Kidney epithelial cell (primary cell): ENCODE measurements around the gene RNF150. TPM values are rescaled to one million over a fixed set of nuclear protein-coding genes. Genes with fewer than 3 reads are reported as not detected.
A peak's percentile ranks its signal among the peaks of the same experiment; 100 is the strongest.

ENCODE experiments used
- DNase-seq: peaks from one replicate; pipeline ENCODE4 v3.0.0-alpha.2; 2010; ENCODE audit warnings: low read depth
- H3K27me3 ChIP-seq: 2 replicates; pipeline ENCODE4 v1.6.0; 2011; ENCODE audit warnings: low read length; ENCODE audit not compliant: control insufficient read depth, insufficient read depth
- H3K36me3 ChIP-seq: 2 replicates; pipeline ENCODE4 v1.5.1; 2011; ENCODE audit warnings: low read length; ENCODE audit not compliant: control insufficient read depth, insufficient read depth
- H3K4me3 ChIP-seq: 2 replicates; pipeline ENCODE4 v1.5.1; 2011; ENCODE audit warnings: low read depth, mild to moderate bottlenecking, control low read depth, low read length
- total RNA-seq: library from RNA; depleted of rRNA; stranded (reverse); fragments of >200 nt; gene quantifications from 2 replicates; pipeline ENCODE4 v1.2.3, GENCODE V29; 2015
- TF ChIP-seq, protein P1 (sequence below): IDR thresholded peaks from 2 replicates; pipeline ENCODE4 v1.5.1; 2011; ENCODE audit warnings: mild to moderate bottlenecking, moderate library complexity, low read length, control low read depth, inconsistent platforms; ENCODE audit not compliant: insufficient read depth, poor library complexity, severe bottlenecking

Gene RNF150
- 3.2 and 5.4 TPM in 2 replicates for total RNA-seq

DNA sequence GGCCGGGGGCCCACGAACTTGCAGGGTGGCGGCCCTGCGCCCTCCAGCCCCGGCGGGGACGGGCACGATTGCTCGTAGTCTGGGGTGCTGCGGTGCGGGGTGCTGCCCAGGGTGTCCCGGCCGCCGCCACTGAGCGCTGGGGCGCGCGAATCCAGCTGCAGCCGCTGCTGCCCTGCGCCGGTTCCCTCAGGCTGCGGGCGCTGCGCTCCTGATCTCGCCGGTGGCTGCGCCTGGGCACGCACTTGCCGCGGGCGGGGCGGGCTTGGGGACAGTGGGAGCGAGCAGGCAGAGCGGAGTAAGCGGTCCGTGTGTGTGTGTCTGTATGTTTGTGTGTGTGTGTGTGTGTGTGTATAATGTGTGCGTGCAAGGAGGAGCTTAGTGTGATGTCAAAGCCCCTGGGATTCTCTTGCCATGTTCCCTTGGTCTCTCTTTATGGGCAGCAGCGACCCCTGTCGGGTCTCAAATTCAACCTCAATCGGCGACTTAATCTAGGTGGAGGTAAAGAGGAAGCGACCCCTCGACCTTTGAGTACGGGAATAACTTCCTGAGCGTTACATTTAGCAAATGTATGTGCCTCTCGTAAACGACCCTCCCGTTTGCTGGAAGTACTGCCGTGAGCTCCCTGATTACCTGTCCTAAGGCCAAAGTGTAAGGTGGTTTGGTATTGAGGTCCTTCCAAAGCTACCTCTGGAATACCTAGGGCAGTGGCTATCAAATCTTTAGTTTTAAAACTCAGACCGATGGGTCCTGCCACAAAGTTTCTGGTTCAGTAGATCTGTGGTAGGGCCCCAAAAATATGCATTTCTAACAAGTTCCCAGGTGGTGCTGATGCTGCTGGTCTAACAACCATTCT lies at the start of gene RNF150:
Gene RNF150, minus strand, starts transcription at position 324 of the 853 bp plus-strand sequence.
- TF ChIP-seq, protein P1, sequence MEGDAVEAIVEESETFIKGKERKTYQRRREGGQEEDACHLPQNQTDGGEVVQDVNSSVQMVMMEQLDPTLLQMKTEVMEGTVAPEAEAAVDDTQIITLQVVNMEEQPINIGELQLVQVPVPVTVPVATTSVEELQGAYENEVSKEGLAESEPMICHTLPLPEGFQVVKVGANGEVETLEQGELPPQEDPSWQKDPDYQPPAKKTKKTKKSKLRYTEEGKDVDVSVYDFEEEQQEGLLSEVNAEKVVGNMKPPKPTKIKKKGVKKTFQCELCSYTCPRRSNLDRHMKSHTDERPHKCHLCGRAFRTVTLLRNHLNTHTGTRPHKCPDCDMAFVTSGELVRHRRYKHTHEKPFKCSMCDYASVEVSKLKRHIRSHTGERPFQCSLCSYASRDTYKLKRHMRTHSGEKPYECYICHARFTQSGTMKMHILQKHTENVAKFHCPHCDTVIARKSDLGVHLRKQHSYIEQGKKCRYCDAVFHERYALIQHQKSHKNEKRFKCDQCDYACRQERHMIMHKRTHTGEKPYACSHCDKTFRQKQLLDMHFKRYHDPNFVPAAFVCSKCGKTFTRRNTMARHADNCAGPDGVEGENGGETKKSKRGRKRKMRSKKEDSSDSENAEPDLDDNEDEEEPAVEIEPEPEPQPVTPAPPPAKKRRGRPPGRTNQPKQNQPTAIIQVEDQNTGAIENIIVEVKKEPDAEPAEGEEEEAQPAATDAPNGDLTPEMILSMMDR, result peak; percentile 80
- Histone ChIP-seq H3K36me3 (no peaks in the 10 kb centered on the region), H3K4me3 (peak within 1 kb of the TSS; percentile 65), H3K27me3 (peaks cover 4% of the 10 kb centered on the region)
- peak; percentile 57 for DNase-seq

DNA sequence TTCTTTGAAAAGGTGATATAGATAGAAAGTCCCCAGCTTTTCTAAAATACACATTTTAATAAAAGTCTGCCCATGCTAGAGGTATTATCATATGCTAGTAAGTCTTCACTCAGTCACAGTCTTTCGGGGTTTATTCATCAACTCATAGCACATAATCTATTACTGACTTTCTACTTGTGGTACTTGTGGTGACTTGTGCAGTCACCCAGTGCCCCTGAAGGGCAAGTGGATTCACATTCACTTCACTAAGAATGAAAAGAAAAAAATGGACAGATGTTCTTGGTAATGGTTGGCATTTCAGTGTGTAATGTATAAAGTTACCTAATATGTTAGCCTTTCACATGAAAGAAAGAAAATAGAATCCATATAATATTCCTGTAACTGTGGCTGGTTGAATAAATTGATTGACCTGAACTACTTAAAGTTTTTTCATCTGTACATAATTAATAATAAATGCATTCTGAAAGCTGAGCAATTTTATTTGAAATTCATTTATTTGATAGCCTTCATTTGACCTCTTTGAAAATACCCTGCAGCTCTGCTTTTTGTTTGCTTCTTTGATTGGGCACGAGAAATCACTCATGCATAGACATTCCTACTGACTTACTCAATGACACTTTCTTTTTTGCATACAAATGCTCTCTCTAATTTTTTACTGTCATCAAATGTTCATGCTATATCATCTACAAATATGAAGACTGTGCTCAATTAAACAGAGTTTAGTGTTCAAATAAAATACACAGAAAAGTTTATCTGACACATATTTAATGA lies 47.9 kb upstream of the RNF150 start:
- TF ChIP-seq, protein P1, result no peak
- Histone ChIP-seq H3K27me3 (no peaks in the 10 kb centered on the region), H3K36me3 (no peaks in the 10 kb centered on the region), H3K4me3 (no peak overlapping the region)
- DNase-seq, result peak; percentile 63

DNA sequence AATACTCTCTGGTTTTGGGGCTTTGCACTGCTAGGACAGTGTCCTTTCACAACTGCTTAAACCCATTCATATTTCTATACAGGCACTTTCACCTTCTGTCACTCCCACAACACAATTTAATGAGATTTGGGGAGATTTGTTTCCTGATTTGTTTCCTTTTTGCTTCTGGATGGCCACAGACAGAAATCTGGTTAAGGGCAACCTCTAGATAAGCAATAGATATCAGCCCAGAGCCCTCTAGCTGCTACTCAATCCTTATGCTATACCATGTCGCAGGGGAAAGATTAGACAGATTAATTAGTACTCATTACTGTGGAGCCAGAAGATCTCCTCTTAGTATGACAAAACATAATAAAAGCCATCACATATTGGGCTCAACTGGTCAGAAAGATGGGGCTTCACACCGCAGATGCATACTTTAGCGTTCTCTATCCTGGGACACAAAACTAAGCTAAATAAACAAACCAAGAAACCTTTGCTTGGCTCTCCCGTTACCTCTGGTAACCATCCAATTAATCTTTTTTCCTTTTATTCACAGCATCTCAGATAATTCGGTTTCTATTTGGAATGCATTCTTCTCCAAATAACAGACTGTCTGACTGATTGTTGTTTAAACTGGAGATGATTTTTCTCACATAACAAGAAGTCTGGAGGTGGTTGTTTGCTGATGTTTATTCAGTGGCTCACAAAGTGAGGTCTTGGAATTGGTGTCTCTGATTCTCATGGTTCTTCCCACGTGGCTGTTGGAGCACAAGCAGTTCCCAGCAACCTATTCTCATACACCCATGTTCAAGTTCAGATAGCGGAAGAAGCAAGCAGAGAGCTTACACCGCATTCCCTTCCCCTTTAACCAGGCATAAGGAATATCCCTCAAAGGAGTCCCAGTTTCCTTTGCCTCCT lies 46.5 kb upstream of the RNF150 start:
- TF ChIP-seq, protein P1, result no peak
- H3K27me3 ChIP-seq, result no peaks in the 10 kb centered on the region
- no peaks in the 10 kb centered on the region for H3K36me3 ChIP-seq
- H3K4me3 ChIP-seq, result no peak overlapping the region
- DNase-seq, result no peak

DNA sequence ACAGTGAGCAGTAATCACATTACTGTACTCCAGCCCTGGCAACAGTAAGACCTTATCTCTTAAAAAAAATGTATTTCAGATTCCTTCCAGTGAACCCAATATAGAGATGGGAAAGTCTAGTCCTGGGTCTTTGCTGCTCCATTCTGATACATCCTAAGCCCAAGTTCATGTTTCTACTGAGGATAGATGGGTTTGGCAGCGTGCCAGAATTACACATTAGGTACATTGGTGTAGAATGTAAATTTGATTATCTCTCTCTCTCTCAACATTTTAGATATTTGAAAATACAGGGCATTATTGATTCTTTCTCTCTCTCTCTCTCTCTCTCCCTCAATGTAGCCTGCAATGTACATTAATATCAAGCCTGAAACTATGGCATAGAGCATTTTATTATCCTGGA lies 43.9 kb upstream of the RNF150 start:
- Histone ChIP-seq H3K36me3 (no peaks in the 10 kb centered on the region), H3K4me3 (no peak overlapping the region), H3K27me3 (no peaks in the 10 kb centered on the region)
- TF ChIP-seq, protein P1, result no peak
- no peak for DNase-seq

DNA sequence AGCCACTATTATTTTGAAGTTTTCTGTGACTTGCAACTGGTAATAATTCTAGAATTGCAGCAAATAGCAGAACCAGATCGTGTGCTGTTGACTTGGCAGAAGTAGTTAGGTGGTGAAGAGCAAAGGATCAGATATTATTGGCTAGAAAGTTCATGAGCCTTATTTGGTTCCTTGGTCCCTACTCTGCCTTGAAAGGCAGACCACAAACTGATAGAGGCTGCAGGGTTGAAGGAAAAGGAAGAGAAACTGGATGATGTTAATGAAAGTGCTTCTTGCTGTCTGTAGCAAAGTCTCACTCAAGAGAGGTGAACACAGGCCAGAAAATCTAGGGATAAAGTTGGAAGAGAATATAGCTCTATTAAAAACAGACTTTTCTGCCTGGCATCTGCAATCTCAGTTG lies 41.2 kb upstream of the RNF150 start:
- Histone ChIP-seq H3K4me3 (no peak overlapping the region), H3K36me3 (no peaks in the 10 kb centered on the region), H3K27me3 (no peaks in the 10 kb centered on the region)
- no peak for DNase-seq
- TF ChIP-seq, protein P1, result no peak
